Measurements from ENCODE around the gene NDUFA5. TPM values are rescaled to one million over a fixed set of nuclear protein-coding genes. Genes with fewer than 3 reads are reported as not detected.
A peak's percentile ranks its signal among the peaks of the same experiment; 100 is the strongest.
"Not testable (repeated sequence)": the region's sequence is repeated elsewhere in the genome, so short reads cannot be mapped to it uniquely, and the experiment has no call there.

The NDUFA5 gene
- total RNA-seq, 1 donor from 2014 or later, result 20.1 TPM

- intact Hi-C loops (cut with DNase I), result loop anchor here (1.0 to 10.0 kb wide), 4 partner anchors 23 to 1390 kb away; partner anchors contain the start of genes AASS, FEZF1 and NDUFA5
- Histone ChIP-seq H3K4me3 (peak within 1 kb of the TSS; percentile 66 to 68), H3K27me3 (no peaks in the 10 kb centered on the region), H3K36me3 (peaks cover 0 to 2% of the 10 kb centered on the region in 2 donors), H3K9me3 (no peaks in the 10 kb centered on the region), H3K4me1 (peaks cover 0 to 6% of the 10 kb centered on the region in 2 donors), H3K27ac (peak within 1 kb of the TSS; percentile 84 to 85)
- peak; percentile 84 to 99 for DNase-seq (ENCODE audit: low spot score in 2 of 2)
- no peak for TF ChIP-seq CTCF (IDR thresholded peaks at IDR 0.05)
Measured at GRCh38 chr7:123534383-123535260, 23.0 kb downstream of the NDUFA5 start, which contains the start of gene IQUB. TSS of gene IQUB (minus strand) at chr7:123534595. CDS start at chr7:123512340, 22,255 bp downstream.

- Histone ChIP-seq H3K4me1 (peaks cover 0 to 6% of the 10 kb centered on the region in 2 donors), H3K27me3 (no peaks in the 10 kb centered on the region), H3K4me3 (peak overlapping the region; percentile 66 to 68), H3K9me3 (no peaks in the 10 kb centered on the region), H3K27ac (peak overlapping the region; percentile 6 to 84), H3K36me3 (no peaks in the 10 kb centered on the region)
- no peak for DNase-seq (ENCODE audit: low spot score in 2 of 2)
- TF ChIP-seq CTCF (IDR thresholded peaks at IDR 0.05), result no peak
- intact Hi-C loops (cut with DNase I), result loop anchor here (1.0 to 10.0 kb wide), 3 partner anchors 23 to 1389 kb away; partner anchors contain the start of genes AASS, FEZF1 and NDUFA5
Measured at GRCh38 chr7:123533929-123534382, 23.7 kb downstream of the NDUFA5 start.

- no peaks in the 10 kb centered on the region for H3K27me3 ChIP-seq
- peak overlapping the region in 1 of 2 donors; percentile 68 for H3K4me3 ChIP-seq
- no peaks in the 10 kb centered on the region for H3K36me3 ChIP-seq
- TF ChIP-seq CTCF (IDR thresholded peaks at IDR 0.05), result no peak
- H3K9me3 ChIP-seq, result no peaks in the 10 kb centered on the region
- no peak for DNase-seq (ENCODE audit: low spot score in 2 of 2)
- intact Hi-C loops (cut with DNase I), result loop anchor here (10.0 kb wide), 2 partner anchors 1229 to 1389 kb away; partner anchors contain the start of genes AASS and FEZF1
- H3K4me1 ChIP-seq, result peaks cover 0 to 6% of the 10 kb centered on the region in 2 donors
- no peak overlapping the region for H3K27ac ChIP-seq
Measured at GRCh38 chr7:123533553-123533917, 24.1 kb downstream of the NDUFA5 start.

- H3K27ac ChIP-seq; H3K9me3 ChIP-seq; H3K4me1 ChIP-seq; DNase-seq (ENCODE audit: low spot score in 2 of 2); H3K36me3 ChIP-seq; H3K27me3 ChIP-seq: not testable (repeated sequence)
- H3K4me3 ChIP-seq, result peak overlapping the region; percentile 40 to 62
- intact Hi-C loops (cut with DNase I), result loop anchor here (10.0 kb wide), 2 partner anchors 1228 to 1388 kb away; partner anchors contain the start of genes AASS and FEZF1
Measured at GRCh38 chr7:123532788-123533552, 24.6 kb downstream of the NDUFA5 start.

- intact Hi-C loops (cut with DNase I), result loop anchor here (10.0 kb wide), 2 partner anchors 1228 to 1388 kb away; partner anchors contain the start of genes AASS and FEZF1
- H3K4me1 ChIP-seq; H3K9me3 ChIP-seq; H3K27me3 ChIP-seq; H3K36me3 ChIP-seq; H3K27ac ChIP-seq; DNase-seq (ENCODE audit: low spot score in 2 of 2): not testable (repeated sequence)
- H3K4me3 ChIP-seq, result peak overlapping the region; percentile 40 to 62
Measured at GRCh38 chr7:123532343-123532742, 25.3 kb downstream of the NDUFA5 start.

- H3K4me1 ChIP-seq; H3K27ac ChIP-seq; H3K36me3 ChIP-seq; H3K4me3 ChIP-seq; DNase-seq (ENCODE audit: low spot score in 2 of 2); H3K27me3 ChIP-seq; H3K9me3 ChIP-seq: not testable (repeated sequence)
- intact Hi-C loops (cut with DNase I), result loop anchor here (10.0 kb wide), 2 partner anchors 1225 to 1385 kb away; partner anchors contain the start of genes AASS and FEZF1
Measured at GRCh38 chr7:123530035-123530591, 27.5 kb downstream of the NDUFA5 start.
